Nephron progenitor cell (in vitro differentiated cells): Measurements from ENCODE around the gene URB1.

Experiments used
- DNase-seq: peaks from one replicate; pipeline ENCODE4 v3.0.0; 2021
- H3K27ac Mint-ChIP-seq: 2 replicates; pipeline ENCODE4 v1.8.0; 2021; ENCODE audit warnings: mild to moderate bottlenecking, moderate library complexity, mixed read lengths
- H3K27me3 Mint-ChIP-seq: 2 replicates; pipeline ENCODE4 v1.8.0; 2021; ENCODE audit warnings: mild to moderate bottlenecking, low read depth, mixed read lengths; ENCODE audit not compliant: poor library complexity
- H3K36me3 Mint-ChIP-seq: 2 replicates; pipeline ENCODE4 v1.8.0; 2021; ENCODE audit warnings: low read depth, mixed read lengths
- H3K4me1 Mint-ChIP-seq: 2 replicates; pipeline ENCODE4 v1.8.0; 2021; ENCODE audit warnings: mixed read lengths
- H3K4me3 Mint-ChIP-seq: 2 replicates; pipeline ENCODE4 v1.8.0; 2021; ENCODE audit warnings: mild to moderate bottlenecking, moderate library complexity, mixed read lengths
- H3K9me3 Mint-ChIP-seq: 2 replicates; pipeline ENCODE4 v1.8.0; 2021; ENCODE audit warnings: mild to moderate bottlenecking, moderate library complexity, mixed read lengths
- TF ChIP-seq, protein P1 (sequence below): fragments of 200-600 bp; sonication (generic); IDR thresholded peaks from 2 replicates; pipeline ENCODE4 v1.5.0; 2021; ENCODE audit warnings: antibody characterized with exemption

URB1 gene

DNA sequence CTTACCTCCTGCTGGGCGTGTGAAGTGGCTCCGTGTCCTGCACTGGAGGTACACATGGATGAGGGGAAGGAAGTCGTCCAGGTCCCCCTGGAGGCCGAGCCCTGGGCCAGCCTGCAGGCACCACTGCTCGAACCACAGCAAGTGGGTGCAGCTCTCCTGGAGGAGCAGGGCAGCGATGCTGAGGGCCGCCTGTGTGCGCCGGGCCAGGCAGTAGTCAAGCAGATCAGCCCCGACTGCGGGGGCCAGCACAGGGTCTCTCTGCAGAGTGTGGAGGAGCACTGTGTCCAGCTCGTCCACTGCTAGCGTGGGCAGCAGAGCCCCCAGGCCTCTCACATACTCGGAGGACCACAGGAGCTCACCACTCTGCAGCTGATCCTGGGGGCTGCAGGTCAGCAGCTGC lies 45.9 kb downstream of the URB1 start:
- Mint-ChIP-seq H3K4me3 (no peak overlapping the region), H3K27me3 (no peaks in the 10 kb centered on the region), H3K9me3 (peaks cover 20% of the 10 kb centered on the region), H3K27ac (no peak overlapping the region), H3K36me3 (peaks cover 81% of the 10 kb centered on the region), H3K4me1 (no peaks in the 10 kb centered on the region)
- TF ChIP-seq, protein P1, sequence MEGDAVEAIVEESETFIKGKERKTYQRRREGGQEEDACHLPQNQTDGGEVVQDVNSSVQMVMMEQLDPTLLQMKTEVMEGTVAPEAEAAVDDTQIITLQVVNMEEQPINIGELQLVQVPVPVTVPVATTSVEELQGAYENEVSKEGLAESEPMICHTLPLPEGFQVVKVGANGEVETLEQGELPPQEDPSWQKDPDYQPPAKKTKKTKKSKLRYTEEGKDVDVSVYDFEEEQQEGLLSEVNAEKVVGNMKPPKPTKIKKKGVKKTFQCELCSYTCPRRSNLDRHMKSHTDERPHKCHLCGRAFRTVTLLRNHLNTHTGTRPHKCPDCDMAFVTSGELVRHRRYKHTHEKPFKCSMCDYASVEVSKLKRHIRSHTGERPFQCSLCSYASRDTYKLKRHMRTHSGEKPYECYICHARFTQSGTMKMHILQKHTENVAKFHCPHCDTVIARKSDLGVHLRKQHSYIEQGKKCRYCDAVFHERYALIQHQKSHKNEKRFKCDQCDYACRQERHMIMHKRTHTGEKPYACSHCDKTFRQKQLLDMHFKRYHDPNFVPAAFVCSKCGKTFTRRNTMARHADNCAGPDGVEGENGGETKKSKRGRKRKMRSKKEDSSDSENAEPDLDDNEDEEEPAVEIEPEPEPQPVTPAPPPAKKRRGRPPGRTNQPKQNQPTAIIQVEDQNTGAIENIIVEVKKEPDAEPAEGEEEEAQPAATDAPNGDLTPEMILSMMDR = no peak
- no peak for DNase-seq

DNA sequence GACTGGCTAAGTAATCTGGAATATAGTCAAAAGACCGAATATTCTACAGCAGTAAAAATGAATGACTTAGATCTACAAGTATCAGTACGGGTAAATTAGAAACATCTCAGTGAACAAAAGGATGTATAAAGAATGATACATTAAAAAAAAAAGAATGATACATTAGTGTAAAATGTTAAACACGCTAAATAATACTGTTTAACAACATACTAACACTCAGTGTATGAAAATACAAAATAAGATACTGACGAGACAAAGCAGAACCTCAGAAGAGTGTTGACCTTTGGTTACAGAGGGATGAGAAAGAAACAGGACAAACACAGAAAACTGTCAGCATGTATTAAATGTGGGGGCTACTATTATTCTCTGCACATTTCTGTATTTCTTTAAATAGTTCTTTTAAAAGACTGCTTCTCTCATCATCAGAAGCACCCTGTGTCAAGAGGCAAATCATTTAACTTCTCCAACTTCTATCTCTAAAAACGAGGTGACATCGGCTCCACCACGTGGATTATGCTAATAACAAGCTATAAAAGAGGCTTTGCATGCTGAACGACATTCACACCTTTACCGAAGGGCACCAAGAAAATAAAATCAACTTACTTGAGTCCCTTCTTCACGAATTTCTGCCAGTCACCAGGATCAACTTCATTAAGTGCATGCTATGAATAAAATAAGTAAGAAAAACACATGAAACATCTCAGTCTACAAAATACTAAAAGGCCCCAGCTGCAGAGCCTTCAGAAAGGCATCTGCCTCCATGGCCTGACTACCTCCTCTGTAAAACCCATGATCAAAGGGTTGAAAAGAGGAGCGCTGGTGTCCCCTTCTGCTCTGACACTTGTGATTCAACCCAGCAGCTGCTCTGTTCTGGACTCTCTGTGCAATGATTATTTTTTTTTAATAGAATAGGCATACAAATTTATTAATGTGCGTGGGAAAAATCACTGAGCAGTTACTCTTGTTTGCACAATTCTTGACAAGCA lies 51.7 kb downstream of the URB1 start:
- H3K27me3 Mint-ChIP-seq = no peaks in the 10 kb centered on the region
- H3K27ac Mint-ChIP-seq = no peak overlapping the region
- peaks cover 20% of the 10 kb centered on the region for H3K9me3 Mint-ChIP-seq
- no peak overlapping the region for H3K4me3 Mint-ChIP-seq
- H3K4me1 Mint-ChIP-seq = peaks cover 5% of the 10 kb centered on the region
- TF ChIP-seq, protein P1 = no peak
- DNase-seq = no peak
- peaks cover 76% of the 10 kb centered on the region for H3K36me3 Mint-ChIP-seq

DNA sequence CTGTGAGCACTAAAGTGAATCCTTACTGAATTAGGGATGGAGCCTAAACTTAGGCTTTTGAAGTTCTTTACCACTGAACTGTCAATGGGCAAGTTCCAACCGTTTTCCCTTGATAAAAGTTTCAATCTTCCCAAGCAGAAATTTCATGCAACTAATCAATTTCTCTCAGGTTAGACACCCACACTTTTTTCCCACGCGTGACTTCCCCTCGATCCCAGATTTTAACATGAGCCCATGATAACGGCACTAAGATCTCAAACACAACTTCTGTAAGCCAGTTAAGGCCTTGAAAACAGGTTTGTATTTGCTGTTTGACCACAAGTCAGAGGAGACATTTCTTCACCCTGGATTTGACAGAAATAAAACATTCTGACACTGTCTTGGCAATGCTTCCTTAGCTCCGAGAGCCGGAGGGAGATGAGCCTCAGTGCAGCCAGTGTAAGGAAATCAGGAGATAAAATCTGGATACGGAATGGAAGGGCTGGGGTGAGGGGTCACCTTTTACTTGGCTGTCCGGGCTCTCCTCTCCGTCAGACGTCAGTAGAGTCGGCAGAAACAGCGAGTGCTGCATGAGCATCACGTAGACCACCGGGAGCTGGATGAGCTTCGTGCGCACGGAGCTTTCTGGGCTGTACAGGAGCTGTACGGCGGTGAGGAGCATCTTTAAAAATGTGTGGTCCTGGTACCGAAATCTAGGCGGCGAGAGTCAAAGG lies 54.4 kb downstream of the URB1 start:
- TF ChIP-seq, protein P1 = no peak
- Mint-ChIP-seq H3K27ac (peak overlapping the region; percentile 17), H3K4me1 (peaks cover 5% of the 10 kb centered on the region), H3K4me3 (no peak overlapping the region), H3K9me3 (peaks cover 3% of the 10 kb centered on the region), H3K36me3 (peaks cover 67% of the 10 kb centered on the region), H3K27me3 (no peaks in the 10 kb centered on the region)
- DNase-seq = no peak

DNA sequence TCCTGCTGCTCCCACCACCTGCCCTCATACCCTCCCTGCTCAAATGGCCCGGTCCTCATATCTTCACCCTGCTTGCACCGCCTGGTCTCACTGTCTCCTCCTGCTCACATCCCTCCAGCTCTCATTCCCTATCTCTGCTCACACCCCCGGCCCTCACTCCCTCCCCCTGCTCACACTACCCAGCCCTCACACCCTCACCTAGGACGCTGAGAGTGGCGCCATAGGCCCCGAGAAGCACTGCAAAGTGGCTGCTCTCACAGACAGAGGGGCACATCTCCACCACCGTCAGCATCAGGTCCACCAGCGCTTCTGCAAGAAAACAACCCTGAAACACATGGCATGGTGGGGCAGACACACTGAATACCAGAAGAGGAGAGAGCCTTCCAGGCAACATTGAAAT lies 55.6 kb downstream of the URB1 start:
- no peak overlapping the region for H3K4me3 Mint-ChIP-seq
- H3K27me3 Mint-ChIP-seq = no peaks in the 10 kb centered on the region
- peaks cover 70% of the 10 kb centered on the region for H3K36me3 Mint-ChIP-seq
- no peak overlapping the region for H3K27ac Mint-ChIP-seq
- peaks cover 5% of the 10 kb centered on the region for H3K9me3 Mint-ChIP-seq
- DNase-seq = no peak
- TF ChIP-seq, protein P1 = no peak
- peaks cover 5% of the 10 kb centered on the region for H3K4me1 Mint-ChIP-seq

DNA sequence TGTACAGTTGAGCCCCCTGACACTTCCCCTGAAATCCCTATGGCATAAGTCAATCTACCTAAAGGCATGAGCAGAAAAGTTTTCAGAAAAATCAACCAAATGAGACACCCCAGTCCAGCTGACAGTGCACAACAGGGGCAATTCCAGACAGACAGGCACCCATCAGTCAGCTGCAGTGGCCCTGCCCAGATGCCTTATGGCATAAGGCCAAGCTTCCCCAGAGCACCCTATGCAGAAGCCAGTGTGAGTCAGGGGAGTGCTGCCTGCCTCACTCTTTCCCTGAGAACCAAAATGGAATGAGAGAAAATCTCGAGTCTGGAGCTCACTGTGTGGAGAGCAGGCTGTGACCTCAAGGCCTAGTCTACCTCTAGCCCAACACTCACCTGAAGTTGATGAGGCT lies 56.1 kb downstream of the URB1 start:
- peaks cover 73% of the 10 kb centered on the region for H3K36me3 Mint-ChIP-seq
- no peaks in the 10 kb centered on the region for H3K27me3 Mint-ChIP-seq
- H3K4me3 Mint-ChIP-seq = no peak overlapping the region
- peaks cover 5% of the 10 kb centered on the region for H3K4me1 Mint-ChIP-seq
- H3K9me3 Mint-ChIP-seq = peaks cover 5% of the 10 kb centered on the region
- TF ChIP-seq, protein P1 = no peak
- DNase-seq = no peak
- H3K27ac Mint-ChIP-seq = no peak overlapping the region
